ENCODE measurements around the gene BTRC.
"Not testable (repeated sequence)": the region's sequence is repeated elsewhere in the genome, so short reads cannot be mapped to it uniquely, and the experiment has no call there.

Gene BTRC

GRCh38 chr10:101337836-101338235 is 16.1 kb upstream of the BTRC start:
- Mint-ChIP-seq H3K4me1 (peaks cover 1% of the 10 kb centered on the region), H3K9me3 (no peaks in the 10 kb centered on the region), H3K4me3 (no peak overlapping the region), H3K36me3 (ENCODE audit: low read depth) (no peaks in the 10 kb centered on the region), H3K27me3 (ENCODE audit: low read depth, poor library complexity) (peaks cover 11% of the 10 kb centered on the region), H3K27ac (no peak overlapping the region)
- DNase-seq = no peak
- no peak for TF ChIP-seq CTCF (IDR thresholded peaks at IDR 0.05)

GRCh38 chr10:101341438-101341837 is 12.5 kb upstream of the BTRC start:
- no peak for TF ChIP-seq CTCF (IDR thresholded peaks at IDR 0.05)
- no peaks in the 10 kb centered on the region for H3K4me1 Mint-ChIP-seq
- H3K36me3 Mint-ChIP-seq (ENCODE audit: low read depth) = no peaks in the 10 kb centered on the region
- no peak for DNase-seq
- H3K9me3 Mint-ChIP-seq = no peaks in the 10 kb centered on the region
- H3K27ac Mint-ChIP-seq = no peak overlapping the region
- H3K27me3 Mint-ChIP-seq (ENCODE audit: low read depth, poor library complexity) = peaks cover 9% of the 10 kb centered on the region
- H3K4me3 Mint-ChIP-seq = no peak overlapping the region

GRCh38 chr10:101346177-101346576 is 7.8 kb upstream of the BTRC start:
- Mint-ChIP-seq H3K36me3 (ENCODE audit: low read depth) (no peaks in the 10 kb centered on the region), H3K27me3 (ENCODE audit: low read depth, poor library complexity) (peaks cover 26% of the 10 kb centered on the region), H3K4me3 (no peak overlapping the region), H3K27ac (no peak overlapping the region), H3K4me1 (no peaks in the 10 kb centered on the region), H3K9me3 (no peaks in the 10 kb centered on the region)
- no peak for DNase-seq
- TF ChIP-seq CTCF (IDR thresholded peaks at IDR 0.05) = no peak

GRCh38 chr10:101351017-101351416 is 2.9 kb upstream of the BTRC start:
- Mint-ChIP-seq H3K4me3 (no peak overlapping the region), H3K9me3 (no peaks in the 10 kb centered on the region), H3K27ac (no peak overlapping the region), H3K36me3 (ENCODE audit: low read depth) (no peaks in the 10 kb centered on the region), H3K27me3 (ENCODE audit: low read depth, poor library complexity) (peaks cover 29% of the 10 kb centered on the region), H3K4me1 (peaks cover 15% of the 10 kb centered on the region)
- no peak for DNase-seq
- TF ChIP-seq CTCF (IDR thresholded peaks at IDR 0.05) = no peak

- Mint-ChIP-seq H3K27ac (no peak overlapping the region), H3K4me3 (no peak overlapping the region), H3K9me3 (no peaks in the 10 kb centered on the region), H3K4me1 (peaks cover 19% of the 10 kb centered on the region), H3K27me3 (ENCODE audit: low read depth, poor library complexity) (peaks cover 31% of the 10 kb centered on the region), H3K36me3 (ENCODE audit: low read depth) (peaks cover 4% of the 10 kb centered on the region)
- TF ChIP-seq CTCF (IDR thresholded peaks at IDR 0.05) = no peak
- no peak for DNase-seq
Observed at GRCh38 chr10:101351477-101351876, 2.5 kb upstream of the BTRC start.

- not testable (repeated sequence) for H3K27ac Mint-ChIP-seq; H3K4me3 Mint-ChIP-seq; H3K9me3 Mint-ChIP-seq; DNase-seq; H3K36me3 Mint-ChIP-seq (ENCODE audit: low read depth)
- peaks cover 21% of the 10 kb centered on the region for H3K4me1 Mint-ChIP-seq
- peaks cover 27% of the 10 kb centered on the region for H3K27me3 Mint-ChIP-seq (ENCODE audit: low read depth, poor library complexity)
Observed at GRCh38 chr10:101352857-101353256, 1.1 kb upstream of the BTRC start.
